Motor neuron (in vitro differentiated cells): Measurements from ENCODE around the gene FAM222A. TPM values are rescaled to one million over a fixed set of nuclear protein-coding genes. Genes with fewer than 3 reads are reported as not detected.

Source experiments
- ATAC-seq, 8 experiments: fragments of 200-7000 bp; cut with Tn5 transposase; replicated peaks in 6 of 8; 2 replicates each; pipeline ENCODE4 v1.8.0; 2021; ENCODE audit warnings: mild to moderate bottlenecking in 8 of 8, moderate library complexity in 8 of 8
- H3K27ac ChIP-seq, 2 donors: fragments of 250-450 bp; sonication (Bioruptor Pico); 2 replicates each; pipeline ENCODE4 v1.9.0; 2021; ENCODE audit warnings: antibody characterized with exemption in 2 of 2, mild to moderate bottlenecking in 2 of 2, moderate library complexity in 1 of 2
- H3K4me1 ChIP-seq, 2 donors: fragments of 250-450 bp; sonication (Bioruptor Pico); replicated peaks in 1 of 2; 2 replicates each; pipeline ENCODE4 v1.6.1; 2021; ENCODE audit warnings: antibody characterized with exemption in 2 of 2, mild to moderate bottlenecking in 2 of 2, moderate library complexity in 1 of 2
- H3K4me3 ChIP-seq, 5 donors: fragments of 250-450 bp; sonication (Bioruptor Pico); 2 replicates each; pipeline ENCODE4 v1.9.0; 2021; ENCODE audit warnings: antibody characterized with exemption in 5 of 5, mild to moderate bottlenecking in 5 of 5, moderate library complexity in 4 of 5
- WGBS, 10 experiments: fragments of 450-650 bp; shearing (Covaris generic); methylation state at CpG; one replicate each; pipeline ENCODE4 v1.0.0; 2022; 5-methylcytosine and 5-hydroxymethylcytosine counted together
- in situ Hi-C, 9 experiments: fragments of 400-800 bp; cut with MboI; loops; one replicate each; pipeline ENCODE4 v1.15.0; 2021; ENCODE audit warnings: low sequenced_read_pairs in 9 of 9, low pct_unique_long_range_greater_than_20kb in 2 of 9; ENCODE audit not compliant: unreplicated experiment in 9 of 9
- total RNA-seq, 8 experiments: library from RNA; unstranded; fragments of 300-600 nt; gene quantifications; 2 replicates each; pipeline versions ENCODE4 v1.2.3 to v1.2.4, GENCODE V29; 2022

Gene FAM222A
- total RNA-seq, 8 experiments from 2014 or later: 0.73 to 17.8 (median 8.1) TPM

DNA sequence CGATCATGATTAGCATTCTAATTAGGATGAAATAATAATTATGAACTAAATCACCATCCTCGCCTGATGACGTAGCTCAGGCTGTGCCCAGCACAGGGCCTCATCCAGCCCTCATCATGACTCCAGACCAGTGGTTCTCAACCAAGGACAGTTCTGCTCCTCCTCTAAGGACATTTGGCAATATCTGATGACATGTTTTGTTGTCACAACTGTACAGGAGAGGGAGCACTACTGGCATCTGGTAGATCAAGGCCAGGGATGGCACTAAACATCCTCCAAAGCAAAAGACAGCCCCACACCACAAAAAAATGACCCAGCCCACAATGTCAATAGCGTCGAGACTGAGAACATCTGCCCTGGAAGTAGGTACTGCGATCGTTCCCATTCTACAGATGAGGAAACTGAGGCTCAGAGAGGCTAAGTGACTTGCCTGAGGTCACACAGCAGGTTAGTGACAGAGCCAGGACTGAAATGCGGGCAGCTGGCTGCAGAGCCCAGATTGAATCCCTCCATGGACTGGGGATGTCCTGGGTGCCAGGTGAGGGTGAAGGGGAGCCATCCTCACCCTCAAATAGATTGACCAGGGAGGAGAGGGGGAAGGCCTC lies 104.1 kb downstream of the FAM222A start:
- no peak for ATAC-seq
- no peak overlapping the region for H3K27ac ChIP-seq
- WGBS, 10 experiments: 74 to 95% (median 85%) methylated on average over 2 to 7 of the region's 8 CpGs; no CpG with 5 or more reads in 5 of the 10 experiments
- H3K4me1 ChIP-seq: no peaks in the 10 kb centered on the region
- in situ Hi-C loops: no loop called here
- no peak overlapping the region for H3K4me3 ChIP-seq

DNA sequence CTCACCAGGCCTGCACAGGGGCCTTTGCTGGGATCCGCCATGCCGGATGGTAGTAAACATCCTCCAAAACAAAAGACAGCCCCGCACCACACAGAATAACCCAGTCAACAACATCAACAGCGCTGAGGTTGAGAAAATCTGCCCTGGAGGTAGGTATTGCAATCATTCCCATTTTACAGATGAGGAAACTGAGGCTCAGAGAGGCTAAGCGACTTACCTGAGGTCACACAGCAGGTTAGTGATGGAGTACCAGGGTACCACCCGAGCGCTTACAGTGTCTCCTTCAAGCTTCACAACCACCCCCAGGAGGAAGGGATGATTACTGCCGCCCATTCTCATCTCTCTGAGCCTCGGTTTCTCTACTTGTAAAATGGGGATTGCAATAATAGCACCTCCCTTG lies 104.6 kb downstream of the FAM222A start:
- Histone ChIP-seq H3K4me3 (no peak overlapping the region), H3K4me1 (no peaks in the 10 kb centered on the region), H3K27ac (no peak overlapping the region)
- ATAC-seq: no peak
- 70 to 93% (median 90%) methylated on average over 2 to 8 of the region's 9 CpGs; no CpG with 5 or more reads in 5 of the 10 experiments for WGBS, 10 experiments
- in situ Hi-C loops: no loop called here

DNA sequence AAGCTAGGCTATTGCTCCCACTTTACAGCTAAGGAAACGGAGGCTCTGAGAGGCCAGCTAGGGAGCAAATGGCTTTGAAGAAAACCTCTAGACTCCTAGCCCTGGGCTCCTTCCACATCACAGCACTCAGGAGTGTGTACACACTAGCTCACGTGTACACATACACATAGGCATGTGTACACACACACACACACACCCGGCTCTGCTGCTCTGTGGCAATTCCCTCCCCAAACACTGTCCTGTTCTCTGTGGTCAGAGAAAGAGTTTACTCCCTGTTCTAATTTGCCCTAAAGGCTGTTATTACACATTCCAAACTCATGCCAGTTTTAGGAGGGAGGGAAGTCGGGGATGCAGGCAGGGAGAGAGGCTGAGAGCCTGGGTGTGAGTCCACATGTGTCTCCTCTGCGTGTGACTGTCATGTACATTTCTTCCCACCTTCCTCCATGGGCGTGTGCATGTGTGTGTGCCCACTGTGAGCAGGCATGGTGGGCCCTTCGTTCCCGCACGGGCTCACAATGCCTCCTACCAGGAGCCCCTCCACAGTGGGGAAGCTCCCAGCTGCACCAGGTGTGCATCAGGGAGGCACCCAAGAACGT lies 105.4 kb downstream of the FAM222A start:
- Histone ChIP-seq H3K4me1 (no peaks in the 10 kb centered on the region), H3K4me3 (no peak overlapping the region), H3K27ac (no peak overlapping the region)
- in situ Hi-C loops: no loop called here
- WGBS, 10 experiments: 0 to 86% (median 58%) methylated on average over 1 to 6 of the region's 10 CpGs
- ATAC-seq: peak in 4 of 8 experiments; percentile 24 to 96 (median 96)

Other genes with a start within 250 kb of the FAM222A start
- 10 to 100 TPM; 21.9 to 53.6 (median 40.2) TPM for gene KCTD10, start 236.5 kb upstream of the FAM222A start, total RNA-seq
- gene UBE3B, start 236.2 kb upstream of the FAM222A start, total RNA-seq: 10 to 100 TPM; 13.4 to 47.7 (median 24.3) TPM
- gene MMAB, start 140.3 kb upstream of the FAM222A start, total RNA-seq: 10 to 100 TPM; 15.1 to 74.6 (median 25.7) TPM
- 10 to 100 TPM in 7 of 8 experiments, 1 to 10 TPM in 1; 8.6 to 27.8 (median 20.8) TPM for gene MVK, start 140.0 kb upstream of the FAM222A start, total RNA-seq
- 1 to 10 TPM in 3 of 8 experiments, under 1 TPM in 4, not detected in 1; 0.05 to 4.2 (median 0.85) TPM for gene TRPV4, start 119.6 kb downstream of the FAM222A start, total RNA-seq
- 10 to 100 TPM; 11.7 to 36.2 (median 17.6) TPM for gene GLTP, start 166.7 kb downstream of the FAM222A start, total RNA-seq
- gene TCHP, start 186.4 kb downstream of the FAM222A start, total RNA-seq: 10 to 100 TPM in 7 of 8 experiments, 1 to 10 TPM in 1; 7.5 to 23.7 (median 14.3) TPM